ENCODE measurements around the gene HMCN2. TPM values are rescaled to one million over a fixed set of nuclear protein-coding genes. Genes with fewer than 3 reads are reported as not detected.

Gene HMCN2
- total RNA-seq, 1 donor from 2014 or later, result under 0.01 TPM

- DNase-seq (ENCODE audit: low spot score in 2 of 2) (no peak), FAIRE-seq (no peak)
Observed at GRCh38 chr9:130402645-130403440, 137.3 kb downstream of the HMCN2 start.

GRCh38 chr9:130405657-130406257, 140.2 kb downstream of the HMCN2 start:
- DNase-seq (ENCODE audit: low spot score in 2 of 2) (no peak), FAIRE-seq (no peak)

- FAIRE-seq (no peak), DNase-seq (ENCODE audit: low spot score in 2 of 2) (no peak)
Observed at GRCh38 chr9:130406278-130406895, 140.8 kb downstream of the HMCN2 start.

- DNase-seq (ENCODE audit: low spot score in 2 of 2) (no peak), FAIRE-seq (no peak)
Observed at GRCh38 chr9:130407916-130408663, 142.5 kb downstream of the HMCN2 start.

GRCh38 chr9:130408669-130409068, 143.1 kb downstream of the HMCN2 start:
- DNase-seq (ENCODE audit: low spot score in 2 of 2) (no peak), FAIRE-seq (no peak)

GRCh38 chr9:130409246-130409645, 143.7 kb downstream of the HMCN2 start:
- FAIRE-seq, result no peak
- no peak for DNase-seq (ENCODE audit: low spot score in 2 of 2)

- FAIRE-seq (no peak), DNase-seq (ENCODE audit: low spot score in 2 of 2) (no peak)
Observed at GRCh38 chr9:130410443-130410842, 144.9 kb downstream of the HMCN2 start.

- DNase-seq (ENCODE audit: low spot score in 2 of 2) (no peak), FAIRE-seq (no peak)
Observed at GRCh38 chr9:130411566-130411915, 146.0 kb downstream of the HMCN2 start.

GRCh38 chr9:130414081-130414731, 148.6 kb downstream of the HMCN2 start:
- DNase-seq (ENCODE audit: low spot score in 2 of 2) (no peak), FAIRE-seq (no peak)

- DNase-seq (ENCODE audit: low spot score in 2 of 2) (no peak), FAIRE-seq (no peak)
Observed at GRCh38 chr9:130414910-130415746, 149.6 kb downstream of the HMCN2 start.

GRCh38 chr9:130417602-130418001, 152.0 kb downstream of the HMCN2 start:
- no peak for DNase-seq (ENCODE audit: low spot score in 2 of 2)
- FAIRE-seq, result no peak

GRCh38 chr9:130418776-130419175, 153.2 kb downstream of the HMCN2 start:
- FAIRE-seq, result no peak
- DNase-seq (ENCODE audit: low spot score in 2 of 2), result no peak

- FAIRE-seq (no peak), DNase-seq (ENCODE audit: low spot score in 2 of 2) (no peak)
Observed at GRCh38 chr9:130419521-130420035, 154.0 kb downstream of the HMCN2 start.

GRCh38 chr9:130421154-130421801, 155.7 kb downstream of the HMCN2 start:
- DNase-seq (ENCODE audit: low spot score in 2 of 2) (no peak), FAIRE-seq (no peak)

- no peak for FAIRE-seq
- peak in 1 of 2 donors; percentile 74 for DNase-seq (ENCODE audit: low spot score in 2 of 2)
Observed at GRCh38 chr9:130421802-130422276, 156.3 kb downstream of the HMCN2 start.

GRCh38 chr9:130422546-130422945, 157.0 kb downstream of the HMCN2 start:
- DNase-seq (ENCODE audit: low spot score in 2 of 2) (no peak), FAIRE-seq (no peak)

- FAIRE-seq, result no peak
- no peak for DNase-seq (ENCODE audit: low spot score in 2 of 2)
Observed at GRCh38 chr9:130423272-130423671, 157.7 kb downstream of the HMCN2 start.

- no peak for DNase-seq (ENCODE audit: low spot score in 2 of 2)
- no peak for FAIRE-seq
Observed at GRCh38 chr9:130424595-130425454, 159.3 kb downstream of the HMCN2 start.

Measured in frontal cortex (tissue), 4 donors.